Measurements from ENCODE around the gene MVD. TPM values are rescaled to one million over a fixed set of nuclear protein-coding genes. Genes with fewer than 3 reads are reported as not detected.

The MVD gene
- total RNA-seq, 1 experiment from 2014 or later = 119 TPM

DNA sequence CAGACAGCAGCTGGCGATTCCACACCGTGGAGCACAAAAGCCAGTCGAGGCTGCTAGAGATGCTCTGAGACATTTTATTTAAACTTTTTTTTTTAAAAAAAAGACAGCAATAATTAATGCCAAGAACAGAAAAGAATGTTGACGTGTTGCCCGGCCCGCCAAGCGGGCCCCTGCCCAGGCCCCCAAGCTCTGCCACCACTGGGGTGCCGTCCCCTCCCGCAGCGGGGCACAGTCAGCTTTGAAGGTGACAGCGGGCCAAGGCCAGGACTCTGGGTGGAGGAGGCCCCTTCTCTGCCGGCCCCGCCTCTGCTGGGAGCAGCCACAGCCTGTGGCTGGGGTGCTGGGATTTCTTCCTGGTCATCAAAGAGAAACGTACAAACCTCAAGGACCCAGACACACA is 33.5 kb upstream of the MVD start:
- TF ChIP-seq EGR1 (IDR thresholded peaks at IDR 0.05; ENCODE audit: low read depth) (no peak), ZFX (IDR thresholded peaks at IDR 0.05) (no peak), TCF7L2 (IDR thresholded peaks at IDR 0.05; ENCODE audit: borderline replicate concordance, extremely low read depth, insufficient read depth, insufficient read length) (no peak), SP1 (IDR thresholded peaks at IDR 0.05; ENCODE audit: low read depth) (no peak)
- TF ChIP-seq, protein P1, sequence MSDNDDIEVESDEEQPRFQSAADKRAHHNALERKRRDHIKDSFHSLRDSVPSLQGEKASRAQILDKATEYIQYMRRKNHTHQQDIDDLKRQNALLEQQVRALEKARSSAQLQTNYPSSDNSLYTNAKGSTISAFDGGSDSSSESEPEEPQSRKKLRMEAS (IDR thresholded peaks at IDR 0.05) = no peak
- RAD21 ChIA-PET (ENCODE audit: low non-redundant PET in 1 of 2, low total read pairs in 2 of 2, uncharacterized antibody in 2 of 2, unreplicated experiment in 2 of 2) = no interaction called here
- BruUV-seq (replicated peaks) = no TSS peak
- ATAC-seq (no peak), DNase-seq (ENCODE audit: low read depth, low spot score) (no peak)
- intact Hi-C loops (cut with micrococcal nuclease) = no loop called here
- H3K36me3 ChIP-seq (ENCODE audit: control insufficient read depth in 1 of 2, insufficient read depth in 2 of 2, low read length in 2 of 2) = peaks cover 2 to 3% of the 10 kb centered on the region in 2 experiments; a peak in 1 of 4 replicates
- no peak overlapping the region for H2AFZ ChIP-seq (ENCODE audit: low read depth, low read length, poor library complexity, severe bottlenecking)
- no peaks in the 10 kb centered on the region for H3K79me2 ChIP-seq (ENCODE audit: insufficient read depth, low read length)
- H3K27me3 ChIP-seq (ENCODE audit: insufficient read depth, low read length) = no peaks in the 10 kb centered on the region
- no peaks in the 10 kb centered on the region for H3K9me3 ChIP-seq (ENCODE audit: control insufficient read depth in 1 of 2, insufficient read depth in 1 of 2, low read depth in 1 of 2, low read length in 2 of 2)
- H3K4me3 ChIP-seq (replicated peaks in 1 of 2; ENCODE audit: low read depth in 1 of 2, low read length in 2 of 2) = no peak overlapping the region
- no peaks in the 10 kb centered on the region for H3K9me2 ChIP-seq (ENCODE audit: insufficient read depth)
- H4K20me1 ChIP-seq (ENCODE audit: insufficient read depth) = no peaks in the 10 kb centered on the region
- CTCF ChIA-PET = no interaction called here
- POLR2A ChIA-PET = no interaction called here
- H3K4me2 ChIP-seq (ENCODE audit: low read length) = no peak overlapping the region
- no peak overlapping the region for H3K27ac ChIP-seq (ENCODE audit: low read depth, low read length)
- no peak overlapping the region for H3K9ac ChIP-seq (ENCODE audit: low read length)
- H3K4me1 ChIP-seq (ENCODE audit: control insufficient read depth in 1 of 2, insufficient read depth in 2 of 2, low read length in 2 of 2) = no peaks in the 10 kb centered on the region

DNA sequence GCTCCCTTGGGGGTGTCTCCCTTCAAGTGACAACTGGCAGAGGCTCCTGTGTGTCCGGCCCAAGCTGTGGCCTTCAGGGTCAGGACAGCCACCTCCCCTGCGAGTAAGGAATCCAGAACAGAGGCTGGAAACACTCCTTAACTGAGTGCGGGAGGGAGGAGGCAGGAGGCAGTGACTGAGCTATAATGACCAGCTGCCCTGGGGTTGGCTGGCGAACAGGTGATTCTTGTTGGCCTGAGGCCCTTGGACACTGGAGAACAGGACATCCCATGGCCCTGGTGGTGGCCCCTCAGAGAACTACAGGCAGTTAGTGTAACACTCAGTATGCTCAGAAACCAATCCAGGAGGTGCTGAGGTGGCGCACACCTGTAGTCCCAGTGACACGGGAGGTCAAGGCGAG is 32.9 kb upstream of the MVD start:
- Histone ChIP-seq H3K79me2 (ENCODE audit: insufficient read depth, low read length) (no peaks in the 10 kb centered on the region), H3K9me3 (ENCODE audit: control insufficient read depth in 1 of 2, insufficient read depth in 1 of 2, low read depth in 1 of 2, low read length in 2 of 2) (no peaks in the 10 kb centered on the region), H3K4me3 (replicated peaks in 1 of 2; ENCODE audit: low read depth in 1 of 2, low read length in 2 of 2) (no peak overlapping the region), H3K9ac (ENCODE audit: low read length) (no peak overlapping the region), H3K27me3 (ENCODE audit: insufficient read depth, low read length) (no peaks in the 10 kb centered on the region), H3K36me3 (ENCODE audit: control insufficient read depth in 1 of 2, insufficient read depth in 2 of 2, low read length in 2 of 2) (peaks cover 2 to 3% of the 10 kb centered on the region in 2 experiments; a peak in 1 of 4 replicates), H2AFZ (ENCODE audit: low read depth, low read length, poor library complexity, severe bottlenecking) (no peak overlapping the region), H4K20me1 (ENCODE audit: insufficient read depth) (no peaks in the 10 kb centered on the region), H3K4me2 (ENCODE audit: low read length) (no peak overlapping the region), H3K27ac (ENCODE audit: low read depth, low read length) (no peak overlapping the region), H3K4me1 (ENCODE audit: control insufficient read depth in 1 of 2, insufficient read depth in 2 of 2, low read length in 2 of 2) (no peaks in the 10 kb centered on the region), H3K9me2 (ENCODE audit: insufficient read depth) (no peaks in the 10 kb centered on the region)
- ChIA-PET POLR2A (no interaction called here), CTCF (no interaction called here), RAD21 (ENCODE audit: low non-redundant PET in 1 of 2, low total read pairs in 2 of 2, uncharacterized antibody in 2 of 2, unreplicated experiment in 2 of 2) (no interaction called here)
- ATAC-seq (no peak), DNase-seq (ENCODE audit: low read depth, low spot score) (no peak)
- no peak for TF ChIP-seq ZFX (IDR thresholded peaks at IDR 0.05)
- no peak for TF ChIP-seq CBX3 (IDR thresholded peaks at IDR 0.05; ENCODE audit: low read depth)
- TF ChIP-seq, protein P2, sequence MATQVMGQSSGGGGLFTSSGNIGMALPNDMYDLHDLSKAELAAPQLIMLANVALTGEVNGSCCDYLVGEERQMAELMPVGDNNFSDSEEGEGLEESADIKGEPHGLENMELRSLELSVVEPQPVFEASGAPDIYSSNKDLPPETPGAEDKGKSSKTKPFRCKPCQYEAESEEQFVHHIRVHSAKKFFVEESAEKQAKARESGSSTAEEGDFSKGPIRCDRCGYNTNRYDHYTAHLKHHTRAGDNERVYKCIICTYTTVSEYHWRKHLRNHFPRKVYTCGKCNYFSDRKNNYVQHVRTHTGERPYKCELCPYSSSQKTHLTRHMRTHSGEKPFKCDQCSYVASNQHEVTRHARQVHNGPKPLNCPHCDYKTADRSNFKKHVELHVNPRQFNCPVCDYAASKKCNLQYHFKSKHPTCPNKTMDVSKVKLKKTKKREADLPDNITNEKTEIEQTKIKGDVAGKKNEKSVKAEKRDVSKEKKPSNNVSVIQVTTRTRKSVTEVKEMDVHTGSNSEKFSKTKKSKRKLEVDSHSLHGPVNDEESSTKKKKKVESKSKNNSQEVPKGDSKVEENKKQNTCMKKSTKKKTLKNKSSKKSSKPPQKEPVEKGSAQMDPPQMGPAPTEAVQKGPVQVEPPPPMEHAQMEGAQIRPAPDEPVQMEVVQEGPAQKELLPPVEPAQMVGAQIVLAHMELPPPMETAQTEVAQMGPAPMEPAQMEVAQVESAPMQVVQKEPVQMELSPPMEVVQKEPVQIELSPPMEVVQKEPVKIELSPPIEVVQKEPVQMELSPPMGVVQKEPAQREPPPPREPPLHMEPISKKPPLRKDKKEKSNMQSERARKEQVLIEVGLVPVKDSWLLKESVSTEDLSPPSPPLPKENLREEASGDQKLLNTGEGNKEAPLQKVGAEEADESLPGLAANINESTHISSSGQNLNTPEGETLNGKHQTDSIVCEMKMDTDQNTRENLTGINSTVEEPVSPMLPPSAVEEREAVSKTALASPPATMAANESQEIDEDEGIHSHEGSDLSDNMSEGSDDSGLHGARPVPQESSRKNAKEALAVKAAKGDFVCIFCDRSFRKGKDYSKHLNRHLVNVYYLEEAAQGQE (IDR thresholded peaks at IDR 0.05; ENCODE audit: low read depth) = no peak
- TF ChIP-seq POLR2A (IDR thresholded peaks at IDR 0.05; ENCODE audit: borderline replicate concordance, extremely low read depth, insufficient read depth, insufficient read length) = no peak
- no peak for TF ChIP-seq ELF1 (IDR thresholded peaks at IDR 0.05; ENCODE audit: borderline replicate concordance, low read depth)
- no peak for TF ChIP-seq POLR2AphosphoS5 (IDR thresholded peaks at IDR 0.05; ENCODE audit: low read depth, low read length)
- no peak for TF ChIP-seq TCF7L2 (IDR thresholded peaks at IDR 0.05; ENCODE audit: borderline replicate concordance, extremely low read depth, insufficient read depth, insufficient read length)
- no peak for TF ChIP-seq JUND (IDR thresholded peaks at IDR 0.05)
- no peak for TF ChIP-seq YY1 (IDR thresholded peaks at IDR 0.05; ENCODE audit: extremely low read depth, insufficient replicate concordance, low read depth, low read length)
- TF ChIP-seq ZNF274 (IDR thresholded peaks at IDR 0.05; ENCODE audit: low read depth, low read length) = no peak
- no peak for TF ChIP-seq EGR1 (IDR thresholded peaks at IDR 0.05; ENCODE audit: low read depth)
- no peak for TF ChIP-seq CEBPB (IDR thresholded peaks at IDR 0.05; ENCODE audit: low read depth)
- TF ChIP-seq, protein P1 (IDR thresholded peaks at IDR 0.05) = no peak
- no peak for TF ChIP-seq SP1 (IDR thresholded peaks at IDR 0.05; ENCODE audit: low read depth)
- no peak for TF ChIP-seq FOSL1 (IDR thresholded peaks at IDR 0.05; ENCODE audit: low read depth)
- no peak for TF ChIP-seq RAD21 (IDR thresholded peaks at IDR 0.05; ENCODE audit: low read depth)
- no TSS peak for BruUV-seq (replicated peaks)
- intact Hi-C loops (cut with micrococcal nuclease) = no loop called here
